GM18951 (cell line): ENCODE measurements around the gene MZB1.
"Not testable (repeated sequence)": the region's sequence is repeated elsewhere in the genome, so short reads cannot be mapped to it uniquely, and the experiment has no call there.

Source experiments
- POLR2A ChIP-seq: IDR thresholded peaks from 4 replicates; pipeline ENCODE4 v1.6.1; 2011; ENCODE audit warnings: mild to moderate bottlenecking; ENCODE audit not compliant: insufficient read length, insufficient read depth; ENCODE audit errors: extremely low read depth
- in situ Hi-C: fragments of 300-500 bp; cut with MboI; formaldehyde crosslinking; loops from one replicate; pipeline ENCODE4 v1.12.0; 2022; ENCODE audit warnings: low sequenced_read_pairs, mixed read lengths, inconsistent platforms; ENCODE audit not compliant: unreplicated experiment

Gene MZB1

GRCh38 chr5:139392678-139393496 is 3.2 kb upstream of the MZB1 start:
- peak; percentile 46 for TF ChIP-seq POLR2A
- in situ Hi-C loops: no loop called here

- in situ Hi-C loops: no loop called here
- peak; percentile 70 for TF ChIP-seq POLR2A
Measured at GRCh38 chr5:139392324-139392677, 2.6 kb upstream of the MZB1 start.

- TF ChIP-seq POLR2A: no peak
- in situ Hi-C loops: no loop called here
Measured at GRCh38 chr5:139391570-139392323, 2.0 kb upstream of the MZB1 start.

GRCh38 chr5:139390639-139391569 is 1.2 kb upstream of the MZB1 start:
- no peak for TF ChIP-seq POLR2A
- in situ Hi-C loops: no loop called here

- no peak for TF ChIP-seq POLR2A
- in situ Hi-C loops: no loop called here
Measured at GRCh38 chr5:139388198-139388821, 1.4 kb downstream of the MZB1 start.

GRCh38 chr5:139387611-139388197 is 2.0 kb downstream of the MZB1 start:
- in situ Hi-C loops: no loop called here
- no peak for TF ChIP-seq POLR2A

- in situ Hi-C loops: not testable (repeated sequence)
Measured at GRCh38 chr5:139386956-139387355, 2.8 kb downstream of the MZB1 start.

GRCh38 chr5:139386050-139386438 is 3.7 kb downstream of the MZB1 start:
- in situ Hi-C loops: no loop called here
- TF ChIP-seq POLR2A: no peak

- in situ Hi-C loops: no loop called here
- TF ChIP-seq POLR2A: peak; percentile 30
Measured at GRCh38 chr5:139385061-139386049, 4.4 kb downstream of the MZB1 start.

GRCh38 chr5:139384591-139385051 is 5.1 kb downstream of the MZB1 start:
- in situ Hi-C loops: no loop called here
- peak; percentile 8 for TF ChIP-seq POLR2A

GRCh38 chr5:139383993-139384590 is 5.6 kb downstream of the MZB1 start:
- in situ Hi-C loops: no loop called here

More at GRCh38 chr5:139383993-139384590, 5.6 kb downstream of the MZB1 start:
- TF ChIP-seq POLR2A: no peak
